ENCODE data around the gene GPANK1. TPM values are rescaled to one million over a fixed set of nuclear protein-coding genes. Genes with fewer than 3 reads are reported as not detected.

The GPANK1 gene
- total RNA-seq, 1 experiment from 2014 or later, result 18.3 TPM

- no peak overlapping the region for H3K27ac ChIP-seq (ENCODE audit: low read length)
- H3K9me3 ChIP-seq (ENCODE audit: control insufficient read depth, insufficient read depth, low read depth, low read length), result no peaks in the 10 kb centered on the region
- BruUV-seq (replicated peaks), result no TSS peak
- ATAC-seq, result no peak
- TF ChIP-seq REST (IDR thresholded peaks at IDR 0.05; ENCODE audit: insufficient read depth in 1 of 2, low read depth in 2 of 2, low read length in 1 of 2) (no peak), SIN3A (IDR thresholded peaks at IDR 0.05; ENCODE audit: borderline replicate concordance, insufficient read depth, low read depth, low read length) (no peak), TCF7L2 (IDR thresholded peaks at IDR 0.05; ENCODE audit: low read depth, low read length) (no peak), CTCF (IDR thresholded peaks at IDR 0.05) (no peak), POLR2AphosphoS5 (IDR thresholded peaks at IDR 0.05; ENCODE audit: low read depth, low read length) (no peak)
- intact Hi-C loops (cut with micrococcal nuclease; ENCODE audit: unreplicated experiment) (no loop called here), in situ Hi-C loops (cut with HindIII; ENCODE audit: low pct_unique_long_range_greater_than_20kb, low sequenced_read_pairs) (no loop called here)
- CTCF ChIA-PET, result no interaction called here
- H3K27me3 ChIP-seq (ENCODE audit: control insufficient read depth, insufficient read depth, low read length), result no peaks in the 10 kb centered on the region
- POLR2A ChIA-PET, result no interaction called here
- H3K36me3 ChIP-seq (ENCODE audit: control insufficient read depth, insufficient read depth, low read length), result no peaks in the 10 kb centered on the region; the same call in 1 of the 2 replicates
- peak overlapping the region in 1 of 2 experiments; percentile 99; a peak in 2 of 4 replicates for H3K4me3 ChIP-seq (ENCODE audit: low read depth in 2 of 2, low read length in 2 of 2)
- peaks cover 24% of the 10 kb centered on the region for H3K4me1 ChIP-seq (ENCODE audit: control insufficient read depth, insufficient read depth, low read length)
- no peak for DNase-seq (ENCODE audit: low read depth, low spot score)
These were observed 6.6 kb downstream of the GPANK1 start for GRCh38 chr6:31658158-31658688.

- H3K9me3 ChIP-seq (ENCODE audit: control insufficient read depth, insufficient read depth, low read depth, low read length), result no peaks in the 10 kb centered on the region
- DNase-seq (ENCODE audit: low read depth, low spot score) (no peak), ATAC-seq (no peak)
- H3K4me3 ChIP-seq (ENCODE audit: low read depth in 2 of 2, low read length in 2 of 2), result no peak overlapping the region
- intact Hi-C loops (cut with micrococcal nuclease; ENCODE audit: unreplicated experiment) (no loop called here), in situ Hi-C loops (cut with HindIII; ENCODE audit: low pct_unique_long_range_greater_than_20kb, low sequenced_read_pairs) (no loop called here)
- no peak for TF ChIP-seq SIN3A (IDR thresholded peaks at IDR 0.05; ENCODE audit: borderline replicate concordance, insufficient read depth, low read depth, low read length)
- no peak for TF ChIP-seq POLR2AphosphoS5 (IDR thresholded peaks at IDR 0.05; ENCODE audit: low read depth, low read length)
- TF ChIP-seq REST (IDR thresholded peaks at IDR 0.05; ENCODE audit: insufficient read depth in 1 of 2, low read depth in 2 of 2, low read length in 1 of 2), result no peak
- TF ChIP-seq CTCF (IDR thresholded peaks at IDR 0.05), result no peak
- no peak for TF ChIP-seq TCF7L2 (IDR thresholded peaks at IDR 0.05; ENCODE audit: low read depth, low read length)
- H3K36me3 ChIP-seq (ENCODE audit: control insufficient read depth, insufficient read depth, low read length), result no peaks in the 10 kb centered on the region; the same call in 1 of the 2 replicates
- H3K4me1 ChIP-seq (ENCODE audit: control insufficient read depth, insufficient read depth, low read length), result peaks cover 24% of the 10 kb centered on the region
- no peaks in the 10 kb centered on the region for H3K27me3 ChIP-seq (ENCODE audit: control insufficient read depth, insufficient read depth, low read length)
- ChIA-PET CTCF (no interaction called here), POLR2A (interaction anchor here (0.8 kb wide), 1 partner anchor 117 kb away, joined by 4 read pairs; no protein-coding TSS in a partner anchor)
- no TSS peak for BruUV-seq (replicated peaks)
- peak overlapping the region; percentile 23; the same call in 1 of the 2 replicates for H3K27ac ChIP-seq (ENCODE audit: low read length)
These were observed 7.2 kb downstream of the GPANK1 start for GRCh38 chr6:31657406-31658157.
